ENCODE measurements around the gene NEURL3.
"Not testable (repeated sequence)": the region's sequence is repeated elsewhere in the genome, so short reads cannot be mapped to it uniquely, and the experiment has no call there.

The NEURL3 gene

DNA sequence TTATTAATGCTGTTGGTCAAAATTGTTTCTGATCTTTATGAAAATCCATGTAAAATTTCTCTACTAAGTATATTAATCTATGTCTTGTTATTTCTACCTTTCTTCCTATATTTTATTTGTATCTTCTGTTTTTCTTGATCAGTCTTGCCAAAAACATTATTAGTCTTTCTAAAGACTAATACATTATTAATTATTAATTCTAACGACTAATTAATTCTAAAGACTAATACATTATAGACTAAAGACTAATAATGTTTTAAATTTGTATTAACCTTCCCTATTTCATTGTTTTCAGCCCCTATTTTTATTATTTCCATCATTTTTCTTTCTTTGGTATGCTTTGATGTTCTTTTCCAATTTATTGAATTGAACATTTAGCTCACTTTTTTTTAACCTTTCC, 27.7 kb downstream of the NEURL3 start:
- no peak for DNase-seq

DNA sequence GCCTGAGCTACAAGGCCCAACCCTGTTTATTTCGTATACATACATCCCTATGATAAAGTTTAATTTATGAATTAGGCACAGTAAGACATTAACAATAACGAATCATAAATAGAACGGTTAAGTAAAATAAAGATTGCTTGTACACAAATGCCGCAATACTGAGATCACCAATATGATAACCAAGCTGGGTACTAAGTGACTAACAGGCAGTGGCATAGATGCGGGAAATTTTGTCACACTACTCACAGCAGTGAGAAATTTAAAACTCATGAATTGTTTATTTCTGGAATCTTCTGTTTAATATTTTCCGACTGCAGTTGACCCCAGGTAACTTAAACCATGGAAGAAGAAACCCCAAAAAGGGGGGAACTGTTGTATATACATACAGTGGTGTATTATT, 33.4 kb downstream of the NEURL3 start:
- DNase-seq = no peak

DNA sequence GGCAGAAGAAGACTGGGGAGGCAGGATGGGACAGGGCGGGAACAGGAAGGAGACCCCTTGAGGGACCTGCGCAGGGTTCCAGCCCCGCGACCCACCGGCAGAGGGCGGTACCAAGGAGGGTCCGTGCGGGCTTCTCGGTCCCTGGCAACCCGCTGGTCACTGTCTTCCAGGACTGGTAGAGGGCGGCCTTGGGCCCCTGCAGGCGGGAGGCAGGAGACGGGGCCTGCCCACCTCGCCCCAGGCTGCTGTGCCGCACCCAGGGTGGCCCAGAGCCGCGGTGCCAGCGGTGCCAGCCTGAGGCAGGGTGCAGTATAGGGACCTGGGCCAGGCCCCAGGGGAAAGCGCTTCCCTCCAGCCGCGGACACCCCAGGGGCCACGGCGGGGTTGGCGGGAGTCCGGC, 34.5 kb downstream of the NEURL3 start:
- peak; percentile 45 for DNase-seq

DNA sequence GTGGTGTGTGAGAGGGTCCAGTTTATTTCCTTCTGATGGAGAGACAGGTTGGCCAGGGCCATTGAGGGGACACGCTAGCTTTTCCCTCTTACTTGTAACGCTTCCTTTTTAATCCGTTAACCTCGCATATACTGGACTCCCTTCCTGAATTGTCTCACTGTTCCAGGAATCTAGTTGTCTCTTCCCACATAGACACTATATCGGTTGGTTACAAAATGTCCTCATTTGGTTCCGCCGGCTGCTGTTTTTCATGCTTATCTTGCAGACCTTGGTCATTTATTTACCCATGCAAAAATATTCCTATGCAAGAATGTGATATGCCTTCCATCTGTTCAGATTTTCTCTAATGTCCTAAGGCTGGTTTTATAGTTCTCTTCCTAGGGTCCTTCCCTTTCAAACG, 35.0 kb downstream of the NEURL3 start:
- DNase-seq = no peak

DNA sequence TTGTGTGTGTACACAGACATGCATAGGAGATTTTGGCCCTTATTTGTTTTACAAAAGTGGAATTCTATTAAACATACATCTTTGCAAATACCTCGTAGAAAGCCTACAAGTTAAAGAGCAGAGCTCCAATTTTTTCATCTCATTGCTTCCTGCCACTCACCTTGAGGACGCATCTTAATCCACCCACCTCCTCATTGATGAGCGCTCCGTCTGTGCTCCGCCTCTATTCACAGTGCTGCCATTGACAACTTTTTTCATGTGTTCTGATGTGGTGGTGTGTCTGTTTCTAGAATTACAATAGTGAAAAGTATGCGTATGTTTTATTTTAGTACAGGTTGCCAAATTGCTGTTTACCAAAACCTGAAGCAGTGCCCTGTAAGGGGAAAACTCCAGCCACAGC, 36.3 kb downstream of the NEURL3 start:
- no peak for DNase-seq

DNA sequence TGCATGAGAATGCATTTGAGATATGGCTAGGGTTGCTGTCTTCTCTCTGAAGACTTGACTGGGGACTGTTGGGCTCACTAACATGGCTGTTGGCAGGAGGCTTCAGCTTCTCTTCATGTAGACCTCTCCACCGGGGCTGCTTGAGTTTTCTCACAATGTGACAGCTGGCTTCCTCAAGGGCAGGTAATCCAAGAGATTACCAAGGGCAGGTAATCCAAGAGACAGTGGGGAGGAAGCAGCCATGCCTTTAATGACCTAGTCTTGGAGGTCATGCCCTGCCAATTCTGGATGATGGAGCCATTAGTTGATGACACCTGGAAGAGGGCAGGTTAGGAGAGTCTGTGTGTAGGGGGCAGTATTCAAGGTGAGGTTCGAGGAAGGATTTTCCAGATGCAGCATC, 40.5 kb downstream of the NEURL3 start:
- DNase-seq = no peak

DNA sequence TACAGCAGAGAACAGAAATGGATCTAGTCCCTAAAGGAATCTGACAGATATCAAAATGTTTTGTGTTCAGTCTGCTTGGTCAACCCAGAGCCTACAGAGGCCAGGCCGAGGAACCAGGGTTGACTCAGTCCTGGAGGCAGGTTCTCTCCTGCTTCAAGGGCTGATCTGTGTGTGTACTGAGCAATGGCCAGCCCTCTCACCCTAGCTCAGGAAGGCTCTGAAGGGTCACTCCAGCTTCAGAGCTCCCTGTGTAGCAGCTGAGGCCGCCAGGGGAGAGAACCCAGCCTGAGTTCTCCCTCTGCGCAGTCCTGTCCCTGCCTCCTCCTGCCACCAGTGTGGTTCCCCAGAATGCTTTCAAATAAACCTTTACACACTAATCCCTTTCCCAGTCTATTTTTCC, 41.1 kb downstream of the NEURL3 start:
- DNase-seq = no peak

DNA sequence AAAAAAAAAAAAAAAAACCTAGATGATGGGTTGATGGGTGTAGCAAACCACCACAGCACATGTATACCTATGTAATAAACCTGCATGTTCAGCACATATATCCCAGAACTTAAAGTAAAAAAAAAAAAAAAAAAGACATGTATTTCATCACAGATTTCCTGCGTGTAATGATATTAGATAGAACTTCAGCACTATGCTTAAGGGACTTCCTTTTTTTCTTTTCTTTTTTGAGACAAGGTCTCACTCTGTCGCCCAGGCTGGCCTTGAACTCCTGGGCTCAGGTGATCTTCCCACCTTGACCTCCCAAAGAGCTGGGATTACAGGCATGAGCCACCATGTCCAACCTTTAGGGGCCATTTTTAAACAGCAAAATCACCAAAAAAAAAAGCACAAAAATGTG, 42.0 kb downstream of the NEURL3 start:
- no peak for DNase-seq

DNA sequence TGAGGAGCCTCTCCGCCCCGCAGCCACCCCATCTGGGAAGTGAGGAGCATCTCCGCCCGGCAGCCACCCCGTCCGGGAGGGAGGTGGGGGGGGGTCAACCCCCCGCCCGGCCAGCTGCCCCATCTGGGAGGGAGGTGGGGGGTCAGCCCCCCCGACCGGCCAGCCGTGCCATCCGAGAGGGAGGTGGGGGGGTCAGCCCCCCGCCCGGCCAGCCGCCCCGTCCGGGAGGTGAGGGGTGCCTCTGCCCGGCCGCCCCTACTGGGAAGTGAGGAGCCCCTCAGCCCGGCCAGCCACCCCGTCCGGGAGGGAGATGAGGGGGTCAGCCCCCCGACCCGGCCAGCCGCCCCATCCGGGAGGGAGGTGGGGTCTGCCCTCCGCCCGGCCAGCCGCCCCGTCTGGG, 43.5 kb downstream of the NEURL3 start:
- not testable (repeated sequence) for DNase-seq

DNA sequence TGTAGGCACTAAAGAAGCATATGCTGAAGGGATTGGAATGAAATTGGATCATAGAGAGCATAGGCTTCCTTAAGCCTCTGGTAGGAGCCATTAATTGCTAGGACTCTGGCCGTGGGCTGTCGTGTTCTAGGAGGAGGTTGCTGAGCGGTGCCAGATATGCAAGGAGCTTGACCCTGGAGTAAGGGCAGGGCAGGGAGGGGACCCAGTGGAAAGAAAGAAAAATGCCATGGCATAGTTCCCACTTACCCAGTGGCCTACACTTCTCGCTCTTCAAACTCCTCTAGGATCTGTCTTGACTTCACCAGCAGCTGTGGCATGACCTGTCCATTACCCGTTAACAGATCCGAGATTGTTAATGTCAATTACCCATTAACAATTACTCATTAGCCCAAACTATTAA, 53.1 kb downstream of the NEURL3 start:
- DNase-seq = no peak

DNA sequence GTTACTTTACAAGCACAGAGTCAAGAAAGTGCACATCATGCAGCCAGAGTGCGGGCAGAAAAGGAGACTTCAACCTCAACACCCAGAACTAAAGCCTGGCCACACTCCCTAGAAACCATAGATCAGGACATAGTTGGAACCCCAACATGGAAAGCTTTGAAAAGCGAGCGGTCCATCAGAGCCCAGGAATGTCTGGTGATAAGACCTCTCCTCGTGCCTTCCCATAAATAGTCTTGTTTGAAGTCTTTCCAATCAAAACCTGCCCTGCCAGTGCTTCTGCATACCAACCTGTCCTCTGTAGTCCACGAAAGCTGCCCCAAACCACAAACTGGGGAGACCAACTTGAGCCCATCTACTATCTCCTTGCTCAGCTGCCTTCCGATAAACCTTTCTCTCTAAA, 55.5 kb downstream of the NEURL3 start:
- DNase-seq = no peak

DNA sequence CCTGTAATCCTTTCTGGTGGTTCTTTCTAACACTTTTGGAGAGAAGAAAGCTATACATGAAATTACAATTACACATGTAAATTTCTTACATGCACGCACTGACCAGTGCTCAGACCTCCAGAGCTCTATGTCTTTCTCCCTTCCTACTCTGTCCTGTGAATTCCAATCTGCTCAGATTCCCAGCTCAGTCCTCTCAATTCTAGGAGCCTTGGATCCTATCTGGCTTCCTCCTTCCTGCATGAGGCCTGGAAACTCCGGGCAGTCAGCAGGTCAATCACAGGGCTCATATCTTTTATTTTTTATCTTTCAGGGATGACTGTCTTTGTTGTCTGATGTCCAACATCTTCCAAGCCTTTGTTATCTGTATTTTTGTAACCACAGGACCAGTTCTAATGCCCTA, 56.0 kb downstream of the NEURL3 start:
- DNase-seq = no peak

DNA sequence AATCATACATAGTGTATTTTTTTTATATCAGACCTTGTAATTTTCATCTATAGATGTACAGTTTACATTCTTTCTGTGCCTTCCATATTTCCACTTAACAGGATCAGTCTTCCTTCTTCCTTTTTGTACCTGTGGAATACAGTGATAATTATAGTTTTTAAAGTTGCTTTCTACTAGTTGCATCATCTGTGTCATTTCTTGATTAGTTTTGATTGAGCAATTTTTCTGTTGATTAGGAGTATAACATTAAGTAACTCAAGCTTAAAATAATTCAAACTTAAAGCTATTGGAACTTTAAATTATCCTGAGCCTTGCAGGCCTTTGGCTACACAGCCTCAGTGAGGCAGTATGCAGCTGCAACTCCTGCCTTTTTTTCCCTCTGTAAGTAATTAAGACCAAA, 57.4 kb downstream of the NEURL3 start:
- no peak for DNase-seq
